GM10847 (cell line): ENCODE results near the gene DAB2IP.

Source experiments
- POLR2A ChIP-seq: IDR thresholded peaks from 2 replicates; pipeline ENCODE4 v1.6.1; 2011; ENCODE audit not compliant: insufficient read length; ENCODE audit errors: extremely low read depth

The DAB2IP gene

DNA sequence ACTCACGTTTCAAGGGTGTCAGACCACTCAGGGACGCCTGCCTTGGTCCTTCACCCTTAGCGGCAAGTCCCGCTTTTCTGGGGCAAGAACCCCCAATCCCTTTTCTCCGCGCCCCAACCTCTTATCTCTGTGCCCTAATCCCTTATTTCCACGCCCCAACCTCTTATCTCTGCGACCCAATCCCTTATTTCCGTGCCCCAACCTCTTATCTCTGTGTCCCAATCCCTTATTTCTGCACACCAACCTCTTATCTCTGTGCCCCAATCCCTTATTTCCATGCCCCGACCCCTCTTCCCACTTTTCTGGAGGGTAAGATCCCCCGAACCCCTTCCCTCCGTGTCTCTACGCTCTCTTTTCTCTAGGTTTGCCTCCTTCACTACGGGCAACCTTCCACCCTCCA, 139.4 kb downstream of the DAB2IP start:
- TF ChIP-seq POLR2A: no peak

GRCh38 chr9:121797081-121797480, 145.6 kb downstream of the DAB2IP start:
- no peak for TF ChIP-seq POLR2A

DNA sequence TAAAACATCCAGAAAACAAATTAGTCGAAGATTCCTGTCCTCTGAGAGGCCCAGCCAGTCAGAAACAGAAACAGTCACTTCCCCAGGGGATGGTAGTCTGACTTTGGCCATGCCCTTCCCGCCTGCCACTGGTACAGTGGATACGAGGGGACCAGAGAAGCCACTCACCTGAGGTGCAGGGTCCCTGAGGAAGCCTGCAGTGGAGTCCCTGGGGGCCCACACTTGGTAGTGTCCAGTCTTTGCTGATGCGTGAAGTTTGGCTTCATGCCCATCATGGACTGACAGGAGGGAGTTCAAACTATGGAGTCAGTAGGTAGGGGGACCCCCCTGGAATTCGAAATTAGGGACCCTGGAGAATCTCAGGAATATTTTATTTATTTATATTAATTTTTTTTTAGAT, 147.5 kb downstream of the DAB2IP start:
- TF ChIP-seq POLR2A: no peak

- no peak for TF ChIP-seq POLR2A
Measured at GRCh38 chr9:121800376-121800775, 148.9 kb downstream of the DAB2IP start.

DNA sequence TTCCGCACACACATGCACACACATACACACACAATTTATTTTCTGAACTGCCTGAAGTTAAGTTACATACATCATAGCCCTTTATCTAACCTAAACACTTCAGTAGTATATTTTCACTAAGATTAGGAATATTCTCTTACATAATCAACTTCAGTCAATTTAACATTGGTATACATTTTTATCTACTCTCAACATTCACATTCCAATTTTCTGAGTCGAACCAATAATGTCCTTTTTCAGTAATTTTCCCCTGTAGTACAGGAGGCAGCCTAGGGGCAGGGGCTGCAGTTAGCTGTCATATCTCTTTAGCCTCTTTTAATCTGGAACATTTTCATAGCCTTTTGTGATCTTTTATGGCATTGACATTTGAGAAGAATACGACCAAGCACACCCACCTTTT, 150.1 kb downstream of the DAB2IP start:
- TF ChIP-seq POLR2A: no peak

GRCh38 chr9:121802753-121803152, 151.3 kb downstream of the DAB2IP start:
- no peak for TF ChIP-seq POLR2A

- no peak for TF ChIP-seq POLR2A
Measured at GRCh38 chr9:121807069-121807822, 155.8 kb downstream of the DAB2IP start.

DNA sequence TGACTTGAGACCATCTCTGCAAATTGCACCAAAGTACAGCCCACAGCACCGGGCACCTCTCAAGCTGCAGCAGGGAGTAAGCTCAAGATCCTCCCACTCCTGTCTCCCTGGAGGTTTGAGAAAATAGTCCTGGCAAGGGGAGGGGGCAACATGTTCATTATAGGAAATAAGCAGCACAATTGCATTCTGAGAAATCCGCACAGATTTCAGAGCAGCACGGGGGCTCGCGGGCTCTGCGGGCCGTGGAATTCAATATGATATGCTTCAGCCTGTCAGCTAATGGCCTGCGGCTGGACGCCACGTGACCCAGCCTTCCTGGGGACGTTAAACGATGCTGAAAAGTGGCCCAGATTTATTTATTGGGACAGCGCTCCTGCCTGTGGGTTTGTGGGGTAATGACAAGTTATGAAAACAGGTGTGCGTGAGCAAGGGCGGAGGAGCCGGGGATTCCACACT, 156.4 kb downstream of the DAB2IP start:
- TF ChIP-seq POLR2A: no peak

- TF ChIP-seq POLR2A: no peak
Measured at GRCh38 chr9:121808781-121809180, 157.3 kb downstream of the DAB2IP start.

GRCh38 chr9:121809356-121810050, 158.1 kb downstream of the DAB2IP start:
- TF ChIP-seq POLR2A: no peak

DNA sequence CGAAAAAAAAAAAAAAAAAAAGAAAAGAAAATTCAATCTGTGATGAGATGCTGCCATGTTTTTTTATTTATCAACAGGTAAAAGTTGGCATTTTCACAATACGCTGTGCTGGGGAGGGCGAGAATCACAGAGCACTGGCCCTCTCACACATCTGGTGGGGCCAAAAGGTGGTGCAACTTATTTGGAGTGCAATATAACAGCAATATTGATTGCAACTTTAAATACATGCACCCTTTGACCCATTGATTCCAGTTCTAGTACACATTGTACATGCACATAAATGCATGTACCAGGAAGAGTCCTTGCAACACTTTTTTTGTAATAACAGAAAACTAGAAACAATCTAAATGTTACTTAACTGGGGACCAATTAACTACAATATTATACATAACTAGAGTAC, 159.1 kb downstream of the DAB2IP start:
- TF ChIP-seq POLR2A: no peak

DNA sequence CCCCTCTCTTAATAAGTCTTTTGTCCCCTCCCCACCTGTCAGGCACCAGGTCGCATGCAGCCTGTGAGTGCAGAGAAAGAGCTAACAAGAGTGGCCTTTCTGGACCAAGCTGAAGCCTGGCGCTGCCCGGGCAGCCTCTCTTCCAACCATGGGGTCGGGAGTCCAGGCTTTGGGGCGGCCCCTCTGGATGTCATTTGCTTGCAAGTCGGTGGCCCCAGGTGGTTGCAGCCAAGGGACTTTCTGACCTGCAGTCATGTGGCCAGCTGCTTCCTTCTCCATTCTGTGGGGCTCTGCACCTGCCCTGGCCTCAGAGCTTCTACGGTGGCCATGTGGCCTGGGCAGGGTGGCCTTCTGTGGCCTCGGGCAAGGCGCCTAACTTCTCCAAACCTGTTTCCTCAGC, 159.7 kb downstream of the DAB2IP start:
- no peak for TF ChIP-seq POLR2A

DNA sequence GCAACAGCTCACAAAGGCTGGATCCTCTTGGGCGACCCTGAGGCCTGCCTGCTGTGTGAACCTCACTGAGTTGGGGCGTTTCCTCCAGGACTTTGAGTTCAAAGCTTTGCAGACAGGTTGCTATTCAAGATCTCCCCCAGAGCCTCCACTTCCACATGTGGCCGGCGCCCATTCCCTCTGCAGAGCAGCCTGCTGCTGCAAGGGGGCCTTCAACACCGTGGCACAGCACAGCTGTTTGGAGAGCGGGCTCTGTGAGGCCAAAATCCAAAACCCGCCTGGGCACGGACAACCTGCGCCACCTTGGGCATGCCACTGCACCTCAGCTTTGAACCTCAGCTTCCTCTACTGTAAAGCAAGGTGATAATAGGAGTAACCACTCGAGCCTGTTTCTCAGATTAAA, 160.3 kb downstream of the DAB2IP start:
- TF ChIP-seq POLR2A: no peak

GRCh38 chr9:121812159-121812735, 160.8 kb downstream of the DAB2IP start:
- TF ChIP-seq POLR2A: no peak

DNA sequence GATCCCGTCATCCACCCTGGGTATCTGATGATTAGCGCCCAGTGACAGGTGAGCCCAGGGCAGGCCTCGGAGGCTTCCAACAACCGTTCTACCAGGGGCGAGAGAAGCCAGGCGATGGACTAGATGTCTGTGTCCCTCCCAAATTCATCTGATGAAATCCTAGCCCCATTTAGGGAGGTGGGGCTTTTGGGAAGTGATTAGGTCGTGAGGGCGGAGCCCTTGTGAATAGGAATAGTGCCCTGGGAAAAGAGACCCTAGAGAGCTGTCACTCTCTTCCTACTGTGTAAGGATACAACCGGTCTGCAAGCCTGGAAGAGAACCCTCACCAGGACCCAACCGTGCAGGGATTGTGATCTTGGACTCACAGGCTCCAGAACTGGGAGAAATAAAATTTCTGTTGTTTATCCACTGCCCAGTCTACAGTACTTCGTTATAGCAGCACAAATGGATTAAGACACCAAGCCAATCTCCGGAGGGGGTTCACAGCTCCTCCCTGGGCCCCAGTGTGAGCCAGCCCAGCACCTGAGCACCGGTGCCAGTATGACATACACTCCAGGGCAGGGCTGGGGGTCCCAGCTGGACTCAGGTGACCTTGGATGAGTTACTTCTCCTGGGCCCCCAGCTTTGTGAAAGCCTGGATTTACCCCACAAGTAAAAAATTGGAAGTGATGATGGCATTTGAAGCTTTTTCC, 162.2 kb downstream of the DAB2IP start:
- no peak for TF ChIP-seq POLR2A

GRCh38 chr9:121814594-121814993, 163.2 kb downstream of the DAB2IP start:
- TF ChIP-seq POLR2A: no peak

GRCh38 chr9:121815084-121815483, 163.7 kb downstream of the DAB2IP start:
- TF ChIP-seq POLR2A: no peak
